HFF-Myc (cell line): Measurements from ENCODE around the gene TIMP2.
"Not testable (repeated sequence)": the region's sequence is repeated elsewhere in the genome, so short reads cannot be mapped to it uniquely, and the experiment has no call there.

ENCODE experiments used
- DNase-seq: peaks from one replicate; pipeline ENCODE4 v3.0.0-alpha.2; 2011; ENCODE audit warnings: low read depth; ENCODE audit errors: extremely low read depth
- H3K4me3 ChIP-seq: replicated peaks from 2 replicates; pipeline ENCODE4 v1.5.1; 2011; ENCODE audit warnings: low read depth, mild to moderate bottlenecking, control low read depth, low read length
- TF ChIP-seq, protein P1 (sequence below): IDR thresholded peaks from 2 replicates; pipeline ENCODE4 v1.5.1; 2012; ENCODE audit warnings: mild to moderate bottlenecking, low read depth, low read length, control low read depth; ENCODE audit errors: missing control alignments

The TIMP2 gene

GRCh38 chr17:78913115-78913514, 12.1 kb downstream of the TIMP2 start:
- TF ChIP-seq, protein P1, sequence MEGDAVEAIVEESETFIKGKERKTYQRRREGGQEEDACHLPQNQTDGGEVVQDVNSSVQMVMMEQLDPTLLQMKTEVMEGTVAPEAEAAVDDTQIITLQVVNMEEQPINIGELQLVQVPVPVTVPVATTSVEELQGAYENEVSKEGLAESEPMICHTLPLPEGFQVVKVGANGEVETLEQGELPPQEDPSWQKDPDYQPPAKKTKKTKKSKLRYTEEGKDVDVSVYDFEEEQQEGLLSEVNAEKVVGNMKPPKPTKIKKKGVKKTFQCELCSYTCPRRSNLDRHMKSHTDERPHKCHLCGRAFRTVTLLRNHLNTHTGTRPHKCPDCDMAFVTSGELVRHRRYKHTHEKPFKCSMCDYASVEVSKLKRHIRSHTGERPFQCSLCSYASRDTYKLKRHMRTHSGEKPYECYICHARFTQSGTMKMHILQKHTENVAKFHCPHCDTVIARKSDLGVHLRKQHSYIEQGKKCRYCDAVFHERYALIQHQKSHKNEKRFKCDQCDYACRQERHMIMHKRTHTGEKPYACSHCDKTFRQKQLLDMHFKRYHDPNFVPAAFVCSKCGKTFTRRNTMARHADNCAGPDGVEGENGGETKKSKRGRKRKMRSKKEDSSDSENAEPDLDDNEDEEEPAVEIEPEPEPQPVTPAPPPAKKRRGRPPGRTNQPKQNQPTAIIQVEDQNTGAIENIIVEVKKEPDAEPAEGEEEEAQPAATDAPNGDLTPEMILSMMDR = no peak
- no peak for DNase-seq
- H3K4me3 ChIP-seq = no peak overlapping the region

DNA sequence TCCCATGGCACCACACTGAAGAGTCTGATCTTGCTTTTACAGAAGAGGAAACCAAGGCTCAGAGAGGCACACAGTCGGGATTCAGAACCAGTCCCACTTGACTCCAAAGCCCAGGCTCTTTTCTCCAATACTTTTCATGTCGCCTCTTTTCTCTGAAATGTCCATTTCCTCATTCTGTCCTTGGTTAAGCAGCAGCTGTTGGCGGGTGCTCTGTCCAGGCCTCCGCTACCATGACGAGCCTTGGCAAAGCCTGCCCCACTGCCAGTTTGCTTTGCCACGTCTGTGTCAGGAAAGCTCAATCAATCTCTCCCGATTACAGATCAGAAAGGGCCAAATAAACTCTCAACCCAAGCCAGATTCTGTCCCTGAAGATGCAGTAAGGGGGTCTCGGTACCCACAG, 13.1 kb downstream of the TIMP2 start:
- no peak for DNase-seq
- TF ChIP-seq, protein P1 = no peak
- H3K4me3 ChIP-seq = no peak overlapping the region

DNA sequence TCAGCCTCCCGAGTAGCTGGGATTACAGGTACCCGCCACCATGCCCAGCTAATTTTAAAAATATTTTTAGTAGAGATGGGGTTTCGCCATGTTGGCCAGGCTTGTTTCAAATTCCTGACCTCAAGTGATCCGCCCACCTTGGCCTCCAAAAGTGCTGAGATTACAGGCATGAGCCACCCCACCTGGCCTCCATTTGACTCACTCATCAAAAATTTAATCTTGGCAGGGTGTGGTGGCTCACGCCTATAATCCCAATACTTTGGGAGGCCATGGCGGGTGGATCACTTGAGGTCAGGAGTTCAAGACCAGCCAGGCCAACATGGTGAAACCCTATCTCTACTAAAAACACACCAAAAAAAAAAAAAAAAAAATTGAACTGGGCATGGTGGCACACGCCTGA, 13.6 kb downstream of the TIMP2 start:
- H3K4me3 ChIP-seq, DNase-seq: not testable (repeated sequence)

DNA sequence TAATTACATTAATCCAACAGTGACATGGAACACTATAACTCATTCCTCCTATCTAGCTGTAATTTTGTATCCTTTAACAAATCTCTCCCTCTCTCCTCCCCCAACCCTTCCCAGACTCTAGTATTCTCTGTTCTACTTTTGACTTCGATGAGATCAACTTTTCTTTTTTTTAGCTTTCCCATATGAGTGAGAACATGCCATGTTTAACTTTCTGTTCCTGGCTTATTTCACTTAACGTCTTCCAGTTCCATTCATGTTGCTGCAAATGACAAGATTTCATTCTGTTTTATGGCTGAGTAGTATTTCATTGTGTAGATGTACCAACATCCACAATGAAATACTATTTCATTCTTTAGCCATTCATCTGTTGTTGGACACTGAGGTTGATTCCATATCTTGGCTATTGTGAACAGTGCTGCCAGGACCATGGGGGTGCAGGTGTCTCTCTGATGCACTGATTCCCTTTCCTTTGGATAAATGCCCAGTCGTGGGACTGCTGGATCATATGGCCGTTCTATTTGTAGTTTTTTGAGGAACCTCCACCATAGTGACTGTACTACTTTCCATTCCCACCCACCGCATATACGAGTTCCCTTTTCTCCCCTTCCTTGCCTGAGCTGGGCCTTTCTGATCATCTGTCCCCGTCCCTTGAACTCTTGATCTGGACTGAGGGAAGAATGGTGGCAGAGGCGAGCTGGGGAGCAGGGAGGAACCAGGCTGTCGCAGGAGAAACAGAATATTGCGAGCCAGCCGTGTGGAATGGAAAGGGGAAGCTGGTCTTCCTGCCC, 14.5 kb downstream of the TIMP2 start:
- DNase-seq = no peak
- TF ChIP-seq, protein P1 = no peak

GRCh38 chr17:78908426-78908825, 16.8 kb downstream of the TIMP2 start:
- TF ChIP-seq, protein P1 = no peak
- H3K4me3 ChIP-seq = no peak overlapping the region
- DNase-seq = no peak

More for the DNA sequence above, 14.5 kb downstream of the TIMP2 start:
- no peak overlapping the region for H3K4me3 ChIP-seq

DNA sequence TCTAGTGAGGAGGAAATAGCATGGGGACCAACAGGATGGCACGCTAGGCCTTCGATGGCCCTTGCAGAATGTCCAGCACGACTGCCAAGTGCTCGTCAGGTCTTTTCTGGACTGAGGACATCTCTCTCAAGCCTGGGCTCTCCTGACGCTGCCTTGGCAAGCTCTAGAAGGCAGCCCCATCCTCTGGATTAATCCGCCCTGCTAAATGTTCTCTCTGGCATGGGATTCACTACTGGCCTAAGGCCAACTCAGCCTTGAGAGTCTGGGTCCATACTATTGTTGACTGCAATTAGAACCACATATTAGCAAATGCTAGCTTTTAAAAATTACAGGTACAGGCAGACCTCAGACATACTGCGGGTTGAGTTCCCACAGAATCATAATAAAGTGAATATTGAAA, 19.6 kb downstream of the TIMP2 start:
- no peak overlapping the region for H3K4me3 ChIP-seq
- TF ChIP-seq, protein P1 = no peak
- DNase-seq = no peak

GRCh38 chr17:78905116-78905515, 20.1 kb downstream of the TIMP2 start:
- TF ChIP-seq, protein P1 = no peak
- no peak for DNase-seq
- no peak overlapping the region for H3K4me3 ChIP-seq
